Stimulated activated CD4-positive, alpha-beta T cell treated with anti-CD3 and anti-CD28 coated beads, Interleukin-2, amount 100 ng/mL, for 4 hours (primary cell): Measurements from ENCODE around the gene ZRSR2.
A peak's percentile ranks its signal among the peaks of the same experiment; 100 is the strongest.

Source experiments
- DNase-seq: peaks from one replicate; pipeline ENCODE4 v3.0.0-alpha.2; 2020; ENCODE audit warnings: low read depth

The ZRSR2 gene

GRCh38 chrX:15853586-15854079 lies 63.3 kb downstream of the ZRSR2 start:
- DNase-seq: no peak

GRCh38 chrX:15854080-15854655 lies 63.9 kb downstream of the ZRSR2 start:
- peak; percentile 15 for DNase-seq

GRCh38 chrX:15854712-15855567 lies 64.7 kb downstream of the ZRSR2 start, which contains the start of gene AP1S2:
Gene AP1S2 (minus strand): TSS chrX:15854813. CDS start chrX:15852524, 2,289 bp downstream.
- DNase-seq: peak; percentile 88

- DNase-seq: no peak
These were observed 65.4 kb downstream of the ZRSR2 start for GRCh38 chrX:15855568-15856221.

GRCh38 chrX:15856222-15856587 lies 65.9 kb downstream of the ZRSR2 start:
- DNase-seq: no peak

GRCh38 chrX:15856636-15857035 lies 66.4 kb downstream of the ZRSR2 start:
- DNase-seq: no peak

- no peak for DNase-seq
These were observed 67.8 kb downstream of the ZRSR2 start for GRCh38 chrX:15858051-15858450.

- no peak for DNase-seq
These were observed 70.6 kb downstream of the ZRSR2 start for GRCh38 chrX:15860921-15861320.

GRCh38 chrX:15864023-15864422 lies 73.7 kb downstream of the ZRSR2 start:
- no peak for DNase-seq

- DNase-seq: no peak
These were observed 74.3 kb downstream of the ZRSR2 start for GRCh38 chrX:15864629-15865028.

- no peak for DNase-seq
These were observed 75.9 kb downstream of the ZRSR2 start for GRCh38 chrX:15866147-15866546.

GRCh38 chrX:15869695-15870094 lies 79.4 kb downstream of the ZRSR2 start:
- no peak for DNase-seq

GRCh38 chrX:15870310-15870709 lies 80.0 kb downstream of the ZRSR2 start:
- no peak for DNase-seq
